Smooth muscle cell of the coronary artery (primary cell): Measurements from ENCODE around the gene CPHXL. TPM values are rescaled to one million over a fixed set of nuclear protein-coding genes. Genes with fewer than 3 reads are reported as not detected.

ENCODE experiments used
- total RNA-seq: library from RNA; depleted of rRNA; stranded (reverse); fragments of >200 nt; gene quantifications from 2 replicates; pipeline ENCODE4 v1.2.3, GENCODE V29; 2014; ENCODE audit warnings: low replicate concordance

Gene CPHXL
- total RNA-seq: not detected in 2 replicates

GRCh38 chr16:75726390-75726789 is at the start of gene CPHXL:
CPHXL (minus strand) TSS chr16:75726490; CDS start chr16:75726442, 48 bp downstream.

GRCh38 chr16:75701361-75701760 is 24.9 kb downstream of the CPHXL start, which contains the start of gene DUXB:
DUXB (minus strand) TSS chr16:75701461; CDS start chr16:75701418, 43 bp downstream.

DNA sequence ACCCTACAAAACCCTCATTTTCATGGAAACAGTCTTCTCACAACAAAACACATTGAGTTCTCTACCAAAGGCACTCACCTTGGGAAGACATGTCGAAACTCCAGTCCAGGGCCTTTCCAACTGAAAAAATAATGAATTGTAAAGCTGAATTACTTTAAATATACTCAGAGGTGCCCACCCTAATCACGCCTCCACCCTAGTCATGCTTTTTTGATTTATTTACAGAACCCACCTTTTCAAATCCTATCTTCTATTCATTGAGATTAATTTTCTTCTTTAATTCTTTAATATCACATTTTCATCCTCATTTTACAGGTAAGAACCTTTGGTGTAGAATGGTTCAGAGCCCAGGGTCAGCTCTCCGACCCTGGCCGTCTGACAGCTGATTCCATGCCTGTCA is 49.4 kb downstream of the CPHXL start, which contains the start of gene CPHXL2:
TSS of gene CPHXL2 (minus strand) at position 101 of the 400 bp plus-strand sequence. CDS start at position 91, 10 bp downstream.

Other genes with a start within 250 kb of the CPHXL start
- gene CHST6, start 231.0 kb downstream of the CPHXL start, total RNA-seq: 0.94 and 1.7 TPM in 2 replicates
- gene CHST5, start 190.4 kb downstream of the CPHXL start, total RNA-seq: not detected in 2 replicates
- 12.6 and 31.4 TPM in 2 replicates for gene TMEM231, start 170.2 kb downstream of the CPHXL start, total RNA-seq
- gene GABARAPL2, start 160.1 kb downstream of the CPHXL start, total RNA-seq: 28.3 and 32.0 TPM in 2 replicates
- gene ADAT1, start 103.2 kb downstream of the CPHXL start, total RNA-seq: 24.3 and 32.3 TPM in 2 replicates
- 81.3 and 148 TPM in 2 replicates for gene KARS1, start 78.8 kb downstream of the CPHXL start, total RNA-seq
- gene TERF2IP, start 78.7 kb downstream of the CPHXL start, total RNA-seq: 21.4 and 45.8 TPM in 2 replicates
- gene CPHXL2, start 49.5 kb downstream of the CPHXL start, total RNA-seq: not detected in 2 replicates
- gene DUXB, start 25.0 kb downstream of the CPHXL start, total RNA-seq: not detected in 2 replicates